HepG2 (cell line): ENCODE data around the gene ATG2A. TPM values are rescaled to one million over a fixed set of nuclear protein-coding genes. Genes with fewer than 3 reads are reported as not detected.

Source experiments
- AGO2 ChIP-seq: fragments of 200-400 bp; formaldehyde crosslinking; optimal IDR thresholded peaks from 2 replicates; pipeline ENCODE3; 2017; ENCODE audit warnings: mild to moderate bottlenecking, low read depth, low read length, moderate library complexity
- AKNA ChIP-seq: sonication (generic); formaldehyde crosslinking; IDR thresholded peaks from 2 replicates; pipeline ENCODE4 v1.4.0; 2020; ENCODE audit warnings: missing genetic modification reagents, borderline replicate concordance
- ARID4A ChIP-seq: sonication (generic); formaldehyde crosslinking; IDR thresholded peaks from 2 replicates; pipeline ENCODE4 v1.5.0; 2020; ENCODE audit warnings: mild to moderate bottlenecking, missing genetic modification reagents, borderline replicate concordance
- POLR2AphosphoS2 ChIP-seq: IDR thresholded peaks from 2 replicates; pipeline ENCODE4 v1.6.1; 2011; ENCODE audit warnings: low read depth, low read length, improper control_type of control experiment
- SMC3 ChIP-seq: IDR thresholded peaks from 2 replicates; pipeline ENCODE4 v1.6.1; 2011; ENCODE audit warnings: low read length, improper control_type of control experiment
- SOX13 ChIP-seq, 3 experiments: fragments of 450-650 bp in 1 of 3; sonication (generic) in 1 of 3; formaldehyde crosslinking in 1 of 3; IDR thresholded peaks in 2 of 3; conservative IDR thresholded peaks in 1 of 3; 2 replicates each; pipeline versions ENCODE4 v1.5.0 to v1.6.1; 2016 to 2020; ENCODE audit warnings: antibody characterized with exemption in 1 of 3, mild to moderate bottlenecking in 1 of 3, missing compliant biosample characterization in 1 of 3, missing genetic modification reagents in 1 of 3, moderate library complexity in 1 of 3
- TBP ChIP-seq: sonication (generic); formaldehyde crosslinking; IDR thresholded peaks from 2 replicates; pipeline ENCODE4 v1.5.0; 2020; ENCODE audit warnings: missing genetic modification reagents
- XRCC5 ChIP-seq: fragments of 200-400 bp; formaldehyde crosslinking; optimal IDR thresholded peaks from 2 replicates; pipeline ENCODE3; 2017; ENCODE audit warnings: mild to moderate bottlenecking, low read length
- ZFYVE20 ChIP-seq: sonication (generic); formaldehyde crosslinking; IDR thresholded peaks from 2 replicates; pipeline ENCODE4 v1.8.0; 2023; ENCODE audit warnings: low read depth, mild to moderate bottlenecking, moderate library complexity, missing genetic modification reagents, borderline replicate concordance
- ZNF292 ChIP-seq: sonication (generic); formaldehyde crosslinking; IDR thresholded peaks from 2 replicates; pipeline ENCODE4 v1.8.1; 2022; ENCODE audit warnings: mild to moderate bottlenecking, low read depth, missing genetic modification reagents, borderline replicate concordance
- ZNF317 ChIP-seq: sonication (generic); formaldehyde crosslinking; IDR thresholded peaks from 2 replicates; pipeline ENCODE4 v1.5.0; 2020; ENCODE audit warnings: mild to moderate bottlenecking, missing genetic modification reagents
- ZNF792 ChIP-seq: IDR thresholded peaks from 2 replicates; pipeline ENCODE4 v1.6.1; 2016
- polyA plus RNA-seq, 8 experiments: library from polyadenylated mRNA; depleted of rRNA in 3 of 8; stranded (reverse) in 7 of 8; unstranded in 1 of 8; fragments of >200 nt; fragmentation: Illumina TruSeq in 4 of 8; extraction: Trizol in 4 of 8; gene quantifications; 2 replicates each; pipeline versions ENCODE4 v1.2.1 to v1.2.3, GENCODE V29; 2011 to 2016; ENCODE audit warnings: low read depth in 4 of 8, missing spikeins in 1 of 8, mixed read lengths in 1 of 8; ENCODE audit not compliant: insufficient read depth in 1 of 8
- total RNA-seq, 5 experiments: library from RNA; depleted of rRNA; stranded (reverse); fragments of >200 nt; fragmentation: Illumina TruSeq; extraction: Trizol; gene quantifications; 2 replicates each; pipeline ENCODE4 v1.2.3, GENCODE V29; 2016; ENCODE audit warnings: low read depth in 1 of 5
- TF ChIP-seq, protein P1 (sequence below): sonication (generic); formaldehyde crosslinking; IDR thresholded peaks from 2 replicates; pipeline ENCODE4 v1.5.1; 2020; ENCODE audit warnings: mild to moderate bottlenecking, missing genetic modification reagents, borderline replicate concordance

The ATG2A gene
- total and polyA plus RNA-seq, 2 of the 13 experiments (the other 11 are each of a cell fraction or from before 2014, with no cell fraction given) = 6.7 to 8.0 TPM

DNA sequence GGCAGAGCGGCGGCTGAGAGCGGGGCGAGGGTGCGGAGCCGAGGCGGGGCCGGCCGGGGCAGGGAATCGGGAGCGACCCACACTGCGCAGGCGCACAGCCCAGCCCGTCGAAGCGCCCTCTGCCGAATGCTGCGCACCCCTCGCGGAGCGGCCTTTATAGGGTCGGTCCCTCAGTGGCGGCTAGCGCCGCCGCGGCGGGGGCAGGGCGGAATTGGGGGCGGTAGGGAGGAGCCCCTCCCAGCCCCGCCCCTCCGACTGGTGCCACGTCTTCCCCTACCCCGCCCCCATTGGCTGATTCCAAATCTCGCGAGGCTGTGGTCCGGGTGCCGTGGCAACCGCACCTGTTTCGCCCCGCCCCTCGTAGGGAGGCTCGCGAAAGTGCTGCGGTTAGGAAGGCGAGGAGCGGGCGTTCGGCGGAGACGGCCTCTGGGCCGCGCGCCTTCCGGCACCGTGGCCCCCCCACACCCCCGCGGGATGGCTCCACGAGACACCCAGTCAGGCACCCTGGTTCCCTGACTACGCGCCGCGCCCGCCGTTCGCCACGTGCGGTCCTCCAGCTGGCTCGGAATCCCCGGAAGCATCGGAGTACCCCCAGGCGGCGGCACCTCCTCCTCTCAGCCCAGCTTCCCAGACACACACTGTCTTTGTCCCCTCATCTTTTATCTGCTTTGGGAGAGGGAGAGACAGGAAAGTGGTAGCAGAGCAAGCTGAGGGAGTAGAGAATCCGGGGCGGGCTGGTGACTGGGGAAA, 38.3 kb downstream of the ATG2A start, which contains the start of gene EHD1 (continued):
- TF ChIP-seq TBP (CRISPR knock-in tag) = no peak
- peak; percentile 11; the same call in 1 of the 2 replicates for TF ChIP-seq SMC3
- peak; percentile 66; the same call in 1 of the 2 replicates for TF ChIP-seq POLR2AphosphoS2
- TF ChIP-seq ARID4A (CRISPR knock-in tag) = peak; percentile 90
- TF ChIP-seq, protein P1, sequence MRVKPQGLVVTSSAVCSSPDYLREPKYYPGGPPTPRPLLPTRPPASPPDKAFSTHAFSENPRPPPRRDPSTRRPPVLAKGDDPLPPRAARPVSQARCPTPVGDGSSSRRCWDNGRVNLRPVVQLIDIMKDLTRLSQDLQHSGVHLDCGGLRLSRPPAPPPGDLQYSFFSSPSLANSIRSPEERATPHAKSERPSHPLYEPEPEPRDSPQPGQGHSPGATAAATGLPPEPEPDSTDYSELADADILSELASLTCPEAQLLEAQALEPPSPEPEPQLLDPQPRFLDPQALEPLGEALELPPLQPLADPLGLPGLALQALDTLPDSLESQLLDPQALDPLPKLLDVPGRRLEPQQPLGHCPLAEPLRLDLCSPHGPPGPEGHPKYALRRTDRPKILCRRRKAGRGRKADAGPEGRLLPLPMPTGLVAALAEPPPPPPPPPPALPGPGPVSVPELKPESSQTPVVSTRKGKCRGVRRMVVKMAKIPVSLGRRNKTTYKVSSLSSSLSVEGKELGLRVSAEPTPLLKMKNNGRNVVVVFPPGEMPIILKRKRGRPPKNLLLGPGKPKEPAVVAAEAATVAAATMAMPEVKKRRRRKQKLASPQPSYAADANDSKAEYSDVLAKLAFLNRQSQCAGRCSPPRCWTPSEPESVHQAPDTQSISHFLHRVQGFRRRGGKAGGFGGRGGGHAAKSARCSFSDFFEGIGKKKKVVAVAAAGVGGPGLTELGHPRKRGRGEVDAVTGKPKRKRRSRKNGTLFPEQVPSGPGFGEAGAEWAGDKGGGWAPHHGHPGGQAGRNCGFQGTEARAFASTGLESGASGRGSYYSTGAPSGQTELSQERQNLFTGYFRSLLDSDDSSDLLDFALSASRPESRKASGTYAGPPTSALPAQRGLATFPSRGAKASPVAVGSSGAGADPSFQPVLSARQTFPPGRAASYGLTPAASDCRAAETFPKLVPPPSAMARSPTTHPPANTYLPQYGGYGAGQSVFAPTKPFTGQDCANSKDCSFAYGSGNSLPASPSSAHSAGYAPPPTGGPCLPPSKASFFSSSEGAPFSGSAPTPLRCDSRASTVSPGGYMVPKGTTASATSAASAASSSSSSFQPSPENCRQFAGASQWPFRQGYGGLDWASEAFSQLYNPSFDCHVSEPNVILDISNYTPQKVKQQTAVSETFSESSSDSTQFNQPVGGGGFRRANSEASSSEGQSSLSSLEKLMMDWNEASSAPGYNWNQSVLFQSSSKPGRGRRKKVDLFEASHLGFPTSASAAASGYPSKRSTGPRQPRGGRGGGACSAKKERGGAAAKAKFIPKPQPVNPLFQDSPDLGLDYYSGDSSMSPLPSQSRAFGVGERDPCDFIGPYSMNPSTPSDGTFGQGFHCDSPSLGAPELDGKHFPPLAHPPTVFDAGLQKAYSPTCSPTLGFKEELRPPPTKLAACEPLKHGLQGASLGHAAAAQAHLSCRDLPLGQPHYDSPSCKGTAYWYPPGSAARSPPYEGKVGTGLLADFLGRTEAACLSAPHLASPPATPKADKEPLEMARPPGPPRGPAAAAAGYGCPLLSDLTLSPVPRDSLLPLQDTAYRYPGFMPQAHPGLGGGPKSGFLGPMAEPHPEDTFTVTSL (CRISPR knock-in tag) = no peak
- peak; percentile 53 for TF ChIP-seq AGO2
- peak; percentile 40 for TF ChIP-seq XRCC5
- no peak for TF ChIP-seq ZNF292 (CRISPR knock-in tag)
- no peak; the same call in 1 of the 2 replicates for TF ChIP-seq ZFYVE20 (CRISPR knock-in tag)
- TF ChIP-seq SOX13 (IDR thresholded peaks at IDR 0.05) = no peak
- TF ChIP-seq SOX13 (CRISPR knock-in tag; conservative IDR thresholded peaks at IDR 0.05 in 1 of 2, IDR thresholded peaks at IDR 0.05 in 1 of 2) = peak in 1 of 2 experiments; percentile 3; a peak in 1 of 4 replicates
- no peak; the same call in 1 of the 2 replicates for TF ChIP-seq ZNF317 (CRISPR knock-in tag)
- peak; percentile 71 for TF ChIP-seq ZNF792 (CRISPR knock-in tag)
- TF ChIP-seq AKNA (CRISPR knock-in tag) = no peak
